Neural cell (in vitro differentiated cells): ENCODE measurements around the gene CSMD2. TPM values are rescaled to one million over a fixed set of nuclear protein-coding genes. Genes with fewer than 3 reads are reported as not detected.

Source experiments
- H2AFZ ChIP-seq: fragments of 200-600, 300-800 bp; sonication (generic), shearing (Covaris generic); 2 replicates; pipeline ENCODE4 v1.6.0; 2014; ENCODE audit warnings: low read depth, mild to moderate bottlenecking, antibody characterized with exemption, low read length, moderate library complexity
- H3F3A ChIP-seq: fragments of 200-600 bp; shearing (Covaris generic); 2 replicates; pipeline ENCODE4 v1.6.1; 2016; ENCODE audit warnings: mild to moderate bottlenecking, moderate library complexity, mixed read lengths, antibody characterized with exemption, low read length; ENCODE audit not compliant: insufficient read depth, poor library complexity, severe bottlenecking
- H3K27ac ChIP-seq: fragments of 200-600, 300-800 bp; sonication (generic), shearing (Covaris generic); 2 replicates; pipeline ENCODE4 v1.5.1; 2014; ENCODE audit warnings: mild to moderate bottlenecking, low read length, moderate library complexity
- H3K27me3 ChIP-seq: fragments of 300-800, 200-600 bp; sonication (generic), shearing (Covaris generic); 2 replicates; pipeline ENCODE4 v1.6.0; 2014; ENCODE audit warnings: mild to moderate bottlenecking, low read depth, low read length, moderate library complexity; ENCODE audit not compliant: insufficient read depth
- H3K36me3 ChIP-seq: fragments of 300-800, 200-600 bp; sonication (generic), shearing (Covaris generic); 2 replicates; pipeline ENCODE4 v1.5.1; 2014; ENCODE audit warnings: mild to moderate bottlenecking, antibody characterized with exemption, low read length, moderate library complexity; ENCODE audit not compliant: insufficient read depth
- H3K4me2 ChIP-seq: fragments of 300-800, 200-600 bp; sonication (generic), shearing (Covaris generic); 2 replicates; pipeline ENCODE4 v1.6.0; 2014; ENCODE audit warnings: mild to moderate bottlenecking, low read length
- H3K4me3 ChIP-seq: fragments of 300-800, 200-600 bp; sonication (generic), shearing (Covaris generic); 2 replicates; pipeline ENCODE4 v1.5.1; 2014; ENCODE audit warnings: mild to moderate bottlenecking, low read length, moderate library complexity
- H3K79me2 ChIP-seq: fragments of 200-600 bp; shearing (Covaris generic); replicated peaks from 2 replicates; pipeline ENCODE4 v1.6.0; 2014; ENCODE audit warnings: mild to moderate bottlenecking, low read length, moderate library complexity; ENCODE audit not compliant: insufficient read depth
- H3K9ac ChIP-seq: fragments of 300-800, 200-600 bp; sonication (generic), shearing (Covaris generic); 2 replicates; pipeline ENCODE4 v1.6.1; 2016; ENCODE audit warnings: mild to moderate bottlenecking, low read length, mixed read lengths
- H3K9me2 ChIP-seq: fragments of 200-600 bp; shearing (Covaris generic); 2 replicates; pipeline ENCODE4 v1.6.1; 2016; ENCODE audit warnings: mild to moderate bottlenecking, low read length, mixed read lengths; ENCODE audit not compliant: insufficient read depth
- H3K9me3 ChIP-seq: fragments of 200-600, 300-800 bp; sonication (generic), shearing (Covaris generic); 2 replicates; pipeline ENCODE4 v1.6.1; 2016; ENCODE audit warnings: mild to moderate bottlenecking, mixed run types, low read length, moderate library complexity, mixed read lengths
- H4K20me1 ChIP-seq: fragments of 200-600 bp; shearing (Covaris generic); 2 replicates; pipeline ENCODE4 v1.6.1; 2016; ENCODE audit warnings: mild to moderate bottlenecking, mixed run types; ENCODE audit not compliant: insufficient read depth
- CTCF ChIP-seq: fragments of 450-650 bp; IDR thresholded peaks from 2 replicates; pipeline ENCODE4 v1.5.1; 2014; ENCODE audit warnings: antibody characterized with exemption, mild to moderate bottlenecking, moderate library complexity; ENCODE audit not compliant: poor library complexity, severe bottlenecking
- EP300 ChIP-seq: fragments of 450-650 bp; conservative IDR thresholded peaks from 2 replicates; pipeline ENCODE4 v1.6.1; 2014; ENCODE audit warnings: antibody characterized with exemption, mild to moderate bottlenecking, moderate library complexity; ENCODE audit not compliant: poor library complexity, severe bottlenecking
- EZH2 ChIP-seq: fragments of 200-600, 300-800 bp; shearing (Covaris generic), sonication (generic); IDR thresholded peaks from 2 replicates; pipeline ENCODE4 v1.6.1; 2014; ENCODE audit warnings: antibody characterized with exemption, low read length, borderline replicate concordance, mild to moderate bottlenecking; ENCODE audit not compliant: insufficient read depth, poor library complexity, severe bottlenecking
- MXI1 ChIP-seq: fragments of 450-650 bp; conservative IDR thresholded peaks from 2 replicates; pipeline ENCODE4 v1.6.1; 2014; ENCODE audit warnings: antibody characterized with exemption, mild to moderate bottlenecking; ENCODE audit not compliant: poor library complexity, severe bottlenecking
- POLR2AphosphoS5 ChIP-seq: IDR thresholded peaks from 2 replicates; pipeline ENCODE4 v1.6.1; 2012
- RAD21 ChIP-seq: fragments of 450-650 bp; conservative IDR thresholded peaks from 2 replicates; pipeline ENCODE4 v1.6.1; 2014; ENCODE audit warnings: antibody characterized with exemption, mild to moderate bottlenecking, moderate library complexity
- SMC3 ChIP-seq: fragments of 450-650 bp; conservative IDR thresholded peaks from 2 replicates; pipeline ENCODE4 v1.6.1; 2014; ENCODE audit warnings: antibody characterized with exemption, mild to moderate bottlenecking, moderate library complexity; ENCODE audit not compliant: poor library complexity
- TAF1 ChIP-seq: IDR thresholded peaks from 2 replicates; pipeline ENCODE4 v1.6.1; 2012; ENCODE audit warnings: low read depth
- polyA plus RNA-seq: library from polyadenylated mRNA; depleted of rRNA; stranded (reverse); fragments of >200 nt; gene quantifications from 2 replicates; pipeline ENCODE4 v1.2.3, GENCODE V29; 2014
- small RNA-seq, 3 experiments: library from RNA; depleted of rRNA; stranded (forward); fragments of <200 nt; gene quantifications; one replicate each; pipeline ENCODE3, GENCODE V24; 2012

Gene CSMD2
- polyA plus RNA-seq, 1 donor from 2014 or later, result 9.6 TPM

GRCh38 chr1:33464552-33464951, 700.5 kb downstream of the CSMD2 start:
- H3K27ac ChIP-seq, result no peak overlapping the region
- H3K9me2 ChIP-seq, result no peaks in the 10 kb centered on the region
- TF ChIP-seq MXI1 (no peak), EZH2 (no peak), RAD21 (no peak), EP300 (no peak), SMC3 (no peak), POLR2AphosphoS5 (no peak), CTCF (no peak), TAF1 (no peak)
- no peaks in the 10 kb centered on the region for H3K9me3 ChIP-seq
- H3K79me2 ChIP-seq, result no peaks in the 10 kb centered on the region
- no peaks in the 10 kb centered on the region for H3K27me3 ChIP-seq
- H3K4me3 ChIP-seq, result no peak overlapping the region
- no peaks in the 10 kb centered on the region for H3K36me3 ChIP-seq
- H3F3A ChIP-seq, result no peaks in the 10 kb centered on the region
- no peaks in the 10 kb centered on the region for H4K20me1 ChIP-seq
- H2AFZ ChIP-seq, result no peak overlapping the region
- H3K9ac ChIP-seq, result no peak overlapping the region
- no peak overlapping the region for H3K4me2 ChIP-seq

Small RNAs within 50 kb of the gene (small RNA-seq; reads per million reads assigned to genes)
- 0.10 to 0.62 (median 0.24) reads per million in 3 experiments for gene RNA5SP42

Other genes starting within 250 kb of the CSMD2 start
- 0.72 TPM in 1 of 2 replicates, not detected in the other for gene C1orf94, start 11.7 kb upstream of the CSMD2 start, polyA plus RNA-seq